Globus pallidus (tissue), 1 donor: ENCODE results near the gene JMJD7.
"Not testable (repeated sequence)": the region's sequence is repeated elsewhere in the genome, so short reads cannot be mapped to it uniquely, and the experiment has no call there.

ENCODE experiments used
- DNase-seq: peaks from one replicate; pipeline ENCODE4 v3.0.0-alpha.2; 2015; ENCODE audit warnings: low spot score

JMJD7 gene

DNA sequence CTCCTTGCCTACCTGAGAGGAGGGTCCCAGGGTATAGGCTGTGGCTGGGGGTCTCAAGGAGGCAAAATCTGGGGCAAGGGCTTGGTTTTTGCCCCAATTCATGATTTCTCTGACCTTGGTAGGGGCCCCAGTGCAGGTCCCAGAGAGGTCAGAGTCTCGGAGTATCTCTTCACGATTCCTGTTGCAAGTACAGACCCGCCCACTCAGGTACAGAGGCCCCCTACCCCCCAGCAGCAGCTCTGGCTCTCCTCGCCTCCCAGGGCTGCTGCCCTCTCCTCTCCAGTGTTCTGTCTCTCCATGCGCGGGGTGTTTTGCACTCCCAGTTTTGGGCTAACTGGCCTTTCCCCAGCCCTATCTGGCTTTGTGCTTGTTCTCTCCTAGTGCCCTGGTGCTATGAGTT is 5.4 kb upstream of the JMJD7 start:
- no peak for DNase-seq

DNA sequence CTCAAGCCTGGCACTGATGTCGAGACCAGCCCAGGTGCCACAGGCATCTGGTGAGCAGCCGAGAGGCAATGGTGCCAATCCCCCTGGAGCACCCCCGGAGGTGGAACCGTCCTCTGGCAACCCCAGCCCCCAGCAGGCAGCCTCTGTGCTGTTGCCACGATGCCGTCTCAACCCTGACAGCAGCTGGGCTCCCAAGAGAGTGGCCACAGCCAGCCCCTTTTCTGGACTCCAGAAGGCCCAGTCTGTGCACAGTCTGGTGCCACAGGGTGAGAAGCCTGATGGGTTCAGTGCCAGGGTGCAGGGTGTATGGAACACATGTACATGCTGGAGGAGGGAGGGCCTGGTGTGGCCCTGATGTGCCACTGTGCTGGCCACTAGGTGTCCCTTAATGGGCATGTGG is 4.9 kb upstream of the JMJD7 start:
- no peak for DNase-seq

DNA sequence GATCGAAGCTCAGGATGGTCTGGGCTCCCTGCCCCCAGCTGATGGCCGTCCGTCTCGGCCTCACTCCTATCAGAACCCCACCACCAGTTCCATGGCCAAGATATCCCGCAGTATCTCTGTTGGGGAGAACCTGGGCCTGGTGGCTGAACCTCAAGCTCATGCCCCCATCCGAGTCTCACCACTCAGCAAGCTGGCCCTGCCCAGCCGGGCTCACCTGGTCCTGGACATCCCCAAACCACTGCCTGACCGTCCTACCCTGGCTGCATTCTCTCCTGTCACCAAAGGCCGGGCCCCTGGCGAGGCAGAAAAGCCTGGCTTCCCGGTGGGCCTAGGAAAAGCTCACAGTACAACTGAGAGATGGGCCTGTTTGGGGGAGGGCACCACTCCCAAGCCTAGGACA is 4.4 kb upstream of the JMJD7 start:
- no peak for DNase-seq

DNA sequence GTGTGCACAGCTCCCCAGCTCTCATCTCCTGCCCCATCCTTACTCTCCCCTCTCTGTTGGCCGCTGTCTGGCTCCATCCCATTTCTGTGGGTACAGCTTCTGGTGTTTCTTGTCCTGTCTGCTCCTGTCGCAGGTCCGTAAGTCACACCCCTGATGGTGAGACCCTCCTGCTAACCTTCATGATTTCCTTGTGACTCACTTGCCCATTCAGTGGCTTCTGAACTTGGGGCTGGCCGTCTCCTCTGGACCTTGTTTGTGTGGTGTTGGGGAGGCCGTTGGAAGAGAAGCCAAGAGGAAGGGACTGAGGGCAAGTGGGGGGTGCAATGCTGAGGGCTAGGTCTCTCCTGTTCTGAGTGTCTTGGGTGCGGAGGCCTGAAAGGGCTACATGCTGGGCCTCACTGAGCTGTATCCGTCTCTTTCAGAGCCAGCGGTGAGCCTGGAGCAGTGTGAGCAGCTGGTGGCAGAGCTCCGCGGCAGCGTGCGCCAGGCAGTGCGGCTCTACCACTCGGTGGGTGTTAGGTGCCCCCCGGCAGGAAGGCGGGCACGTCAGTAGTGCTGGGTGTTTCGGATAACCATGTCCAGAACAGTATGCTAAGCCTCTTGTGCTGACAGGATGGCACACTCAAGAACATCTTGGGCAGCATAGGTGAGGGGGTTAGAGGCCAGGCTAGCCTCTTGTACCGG is 3.7 kb upstream of the JMJD7 start:
- DNase-seq: no peak

DNA sequence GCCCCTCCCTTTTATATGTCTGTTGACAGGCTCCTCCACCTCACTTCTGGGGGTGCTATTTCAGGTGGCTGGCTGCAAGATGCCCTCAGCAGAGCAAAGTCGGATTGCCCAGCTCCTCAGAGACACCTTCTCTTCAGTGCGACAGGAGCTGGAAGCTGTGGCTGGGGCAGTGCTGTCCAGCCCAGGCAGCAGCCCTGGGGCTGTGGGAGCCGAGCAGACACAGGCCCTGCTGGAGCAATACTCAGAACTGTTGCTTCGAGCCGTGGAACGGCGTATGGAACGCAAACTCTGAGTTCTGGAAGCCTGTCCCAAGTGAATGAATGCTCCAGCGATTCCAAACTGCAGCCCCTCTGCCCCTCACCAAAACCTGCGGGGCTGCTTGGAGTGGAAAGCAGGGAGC is 2.7 kb upstream of the JMJD7 start:
- no peak for DNase-seq

DNA sequence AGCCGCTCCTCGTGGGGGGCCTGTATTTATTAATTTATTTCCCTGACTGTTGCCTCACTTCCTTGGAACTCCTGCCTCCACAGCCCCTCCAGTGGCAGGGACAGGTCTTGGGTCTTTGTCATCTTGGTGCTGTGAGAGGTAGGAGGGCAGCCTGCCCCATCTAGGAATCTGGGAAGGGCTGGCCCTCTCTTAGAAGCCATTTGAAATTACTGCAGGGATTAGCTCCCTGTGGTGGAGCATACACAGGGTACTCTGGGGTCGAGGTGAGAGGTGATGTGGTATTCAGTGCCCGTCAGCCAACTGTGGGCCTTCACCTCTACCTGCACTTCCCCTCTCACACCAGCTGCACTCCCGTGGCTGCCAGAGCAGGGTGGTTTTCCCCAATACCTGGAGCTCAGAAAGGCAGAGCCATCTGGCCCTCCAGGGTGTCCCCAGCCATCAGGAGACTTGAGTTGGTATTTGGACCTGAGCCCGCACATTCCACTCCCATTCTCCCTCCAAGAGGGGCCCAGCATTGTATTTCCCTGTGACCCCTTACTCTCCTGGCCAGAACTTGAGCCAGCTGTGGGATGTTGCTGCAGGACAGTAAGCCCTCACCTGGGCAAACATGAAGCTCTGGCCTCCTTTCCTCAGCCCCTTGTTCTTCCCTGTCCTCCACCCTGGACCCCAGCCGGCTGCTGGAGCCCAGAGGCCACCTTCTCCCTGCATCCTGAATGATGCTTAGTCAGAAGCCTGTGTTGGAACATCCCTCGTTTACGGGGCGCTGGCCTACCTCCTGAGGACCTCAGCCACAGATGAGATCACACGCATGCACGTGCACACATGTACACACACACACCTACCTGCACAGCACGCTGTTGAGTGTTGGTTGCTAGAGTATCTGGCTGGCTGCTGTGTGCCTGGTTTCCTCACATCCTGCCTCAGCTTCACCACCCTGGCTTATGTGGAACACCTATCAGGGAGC is 2.0 kb upstream of the JMJD7 start:
- no peak for DNase-seq

DNA sequence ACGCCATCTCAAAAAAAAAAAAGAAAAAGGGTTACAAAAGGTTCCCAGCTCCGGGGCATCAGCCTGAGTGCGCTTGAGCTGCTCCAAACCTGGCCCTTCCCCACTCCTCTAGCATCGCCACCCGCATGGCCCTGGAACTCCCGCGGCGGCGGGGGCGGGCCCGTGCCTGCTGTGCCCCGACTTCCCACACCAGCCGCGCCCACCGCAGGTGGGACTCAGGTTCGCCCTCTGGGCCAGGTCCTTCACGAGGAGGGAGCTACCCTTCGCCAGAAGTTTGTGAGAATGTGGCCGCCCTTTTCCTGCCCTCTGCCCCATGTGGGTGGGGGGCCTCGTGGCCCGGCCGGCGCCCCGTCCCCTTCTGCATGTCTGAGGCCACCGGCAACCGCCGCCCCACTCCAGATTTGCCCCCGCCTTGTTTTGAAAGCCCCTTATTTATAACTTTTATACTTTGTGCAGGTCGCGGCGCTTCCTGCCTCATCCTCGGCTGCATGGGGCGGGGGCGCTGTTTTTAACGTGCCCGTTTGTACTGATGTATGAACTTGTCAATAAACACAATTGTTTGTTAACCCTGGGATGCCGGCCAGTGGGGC is 507 bp upstream of the JMJD7 start:
- DNase-seq: no peak

DNA sequence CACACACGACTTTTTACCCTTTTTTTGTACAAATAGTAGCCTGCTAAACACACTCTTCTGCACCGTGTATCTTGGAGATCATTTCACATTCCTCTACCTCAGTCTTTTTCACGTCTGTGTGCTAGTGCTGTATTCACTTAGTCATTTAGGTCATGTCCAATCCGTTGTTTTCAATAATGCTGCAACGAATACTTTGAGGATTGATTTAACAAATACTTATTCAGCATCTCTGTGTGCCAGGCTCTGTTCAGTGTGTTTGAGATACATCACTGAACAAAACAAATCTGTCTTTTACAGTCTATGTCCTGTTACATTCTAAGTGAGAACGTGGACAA is 882 bp downstream of the JMJD7 start:
- no peak for DNase-seq

DNA sequence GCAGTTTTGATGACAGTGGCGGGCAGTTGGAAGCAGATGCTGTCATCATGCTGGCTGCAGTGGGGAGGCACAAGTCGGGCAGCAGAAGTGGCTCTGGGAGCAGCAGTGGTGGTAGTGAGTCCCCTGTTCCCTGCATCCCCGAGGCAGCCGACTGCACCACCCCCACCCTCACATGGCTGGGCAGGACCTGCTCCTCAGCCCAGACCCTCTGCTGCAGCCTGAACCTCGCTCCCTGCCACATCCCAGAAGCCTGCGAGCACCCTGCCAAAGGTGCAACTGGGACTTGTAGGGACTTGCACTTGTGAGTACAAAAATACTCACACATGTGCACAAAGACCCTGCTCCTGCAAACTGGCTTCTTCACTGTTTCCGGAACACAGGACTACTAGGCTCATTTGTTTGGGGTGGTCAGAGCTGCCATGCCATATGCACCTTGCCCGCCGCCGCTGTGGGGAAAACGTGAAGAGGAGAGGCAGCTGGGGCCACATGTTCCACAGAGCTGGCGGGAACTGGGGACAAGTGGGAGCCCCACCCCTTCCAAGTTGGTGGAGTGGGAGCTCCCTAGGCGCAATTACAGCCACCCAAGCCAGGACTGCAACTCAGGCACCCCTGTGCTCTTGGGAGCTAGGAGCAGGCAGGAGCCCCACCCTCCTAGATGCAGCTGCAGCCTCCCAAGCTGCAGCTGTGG is 2.2 kb downstream of the JMJD7 start:
- no peak for DNase-seq

DNA sequence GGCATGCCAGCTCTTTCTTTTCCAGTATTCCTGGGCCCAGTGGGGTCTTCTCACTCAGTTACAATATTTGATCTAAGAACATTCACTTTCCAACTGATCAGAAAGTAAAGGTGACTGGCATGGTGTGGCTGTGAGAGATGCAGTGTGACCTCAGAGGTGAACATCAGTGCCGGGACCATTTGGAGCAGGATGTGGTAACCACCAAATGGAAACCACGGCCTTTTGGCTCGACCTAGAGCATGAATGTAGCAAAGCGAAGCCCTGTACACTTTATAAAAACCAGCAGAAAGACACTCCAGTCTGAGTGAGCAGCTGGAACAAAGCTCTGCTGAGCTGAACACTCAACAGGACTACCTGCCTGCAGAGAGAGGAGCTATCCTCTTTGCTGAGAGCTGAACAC is 3.4 kb downstream of the JMJD7 start:
- DNase-seq: not testable (repeated sequence)

DNA sequence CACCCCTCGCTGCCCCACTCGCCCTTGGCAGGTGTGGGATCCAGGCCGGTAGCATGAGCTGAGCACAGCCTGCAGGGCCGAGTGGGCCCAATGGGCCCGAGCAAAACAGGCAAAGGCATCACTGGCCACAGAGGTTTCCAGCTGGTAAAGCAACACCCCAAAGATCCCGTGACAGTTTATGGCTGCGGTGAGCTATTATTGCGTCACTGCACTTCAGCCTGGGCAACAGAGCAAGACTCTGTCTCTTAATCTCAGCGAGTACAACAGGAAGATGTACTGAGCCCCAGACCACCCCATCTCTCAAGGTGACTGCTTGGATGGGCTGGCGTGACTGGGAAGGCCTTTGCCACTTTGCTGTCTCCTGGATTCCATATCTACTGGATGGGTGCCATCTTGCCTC is 4.3 kb downstream of the JMJD7 start:
- DNase-seq: no peak

DNA sequence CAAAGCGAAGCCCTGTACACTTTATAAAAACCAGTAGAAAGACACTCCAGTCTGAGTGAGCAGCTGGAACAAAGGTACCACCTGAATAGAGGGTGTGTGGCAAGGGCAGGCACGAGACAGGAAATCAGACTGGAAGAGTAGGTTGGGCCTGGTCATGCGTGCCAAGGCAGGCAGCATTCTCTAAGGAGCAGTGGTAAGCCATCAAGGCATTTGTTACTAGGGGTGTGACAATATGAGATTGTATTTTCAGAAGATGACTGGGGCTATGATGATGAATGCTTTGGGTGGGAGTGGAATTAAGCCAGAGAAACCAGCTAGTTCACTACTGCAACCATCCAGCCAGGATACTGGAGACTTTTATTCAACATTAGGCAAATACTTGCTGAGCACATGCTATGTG is 5.0 kb downstream of the JMJD7 start:
- DNase-seq: no peak

DNA sequence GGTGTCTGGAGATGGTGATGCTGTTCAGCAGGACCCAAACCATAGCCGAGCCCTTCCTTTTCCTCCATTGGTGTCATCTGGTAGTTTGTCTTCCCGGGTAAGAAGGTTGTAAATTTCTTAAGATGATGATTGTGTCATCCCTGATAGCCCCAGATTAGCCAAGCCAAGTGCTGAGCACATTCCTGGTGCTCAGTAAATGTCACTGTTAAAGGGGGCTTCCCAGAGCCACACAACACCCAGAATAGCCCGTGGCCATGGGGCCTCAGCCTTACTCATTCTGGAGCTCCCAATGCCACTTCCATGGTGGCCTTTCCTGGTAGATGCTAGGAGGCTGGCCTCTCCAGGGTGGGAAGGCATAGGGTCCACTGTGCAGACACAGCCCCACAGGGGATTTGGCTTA is 6.2 kb downstream of the JMJD7 start:
- no peak for DNase-seq

DNA sequence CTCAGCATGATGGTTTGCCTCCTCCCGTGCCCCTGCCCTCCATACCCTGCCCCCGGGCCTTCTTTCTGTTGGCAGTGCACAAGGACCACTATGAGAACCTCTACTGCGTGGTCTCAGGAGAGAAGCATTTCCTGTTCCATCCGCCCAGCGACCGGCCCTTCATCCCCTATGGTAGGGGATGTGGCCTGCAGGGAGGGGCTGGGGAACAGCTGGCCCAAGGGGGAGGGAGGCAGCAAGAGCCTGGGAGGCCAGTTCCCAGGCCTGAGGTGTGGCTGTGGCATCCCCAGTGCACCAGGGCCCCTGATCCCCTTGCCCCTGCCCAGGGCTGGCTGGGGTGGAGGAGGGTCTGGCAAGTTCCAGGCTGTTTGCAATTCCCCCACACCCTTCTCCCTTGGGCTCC is 8.2 kb downstream of the JMJD7 start:
- DNase-seq: no peak

DNA sequence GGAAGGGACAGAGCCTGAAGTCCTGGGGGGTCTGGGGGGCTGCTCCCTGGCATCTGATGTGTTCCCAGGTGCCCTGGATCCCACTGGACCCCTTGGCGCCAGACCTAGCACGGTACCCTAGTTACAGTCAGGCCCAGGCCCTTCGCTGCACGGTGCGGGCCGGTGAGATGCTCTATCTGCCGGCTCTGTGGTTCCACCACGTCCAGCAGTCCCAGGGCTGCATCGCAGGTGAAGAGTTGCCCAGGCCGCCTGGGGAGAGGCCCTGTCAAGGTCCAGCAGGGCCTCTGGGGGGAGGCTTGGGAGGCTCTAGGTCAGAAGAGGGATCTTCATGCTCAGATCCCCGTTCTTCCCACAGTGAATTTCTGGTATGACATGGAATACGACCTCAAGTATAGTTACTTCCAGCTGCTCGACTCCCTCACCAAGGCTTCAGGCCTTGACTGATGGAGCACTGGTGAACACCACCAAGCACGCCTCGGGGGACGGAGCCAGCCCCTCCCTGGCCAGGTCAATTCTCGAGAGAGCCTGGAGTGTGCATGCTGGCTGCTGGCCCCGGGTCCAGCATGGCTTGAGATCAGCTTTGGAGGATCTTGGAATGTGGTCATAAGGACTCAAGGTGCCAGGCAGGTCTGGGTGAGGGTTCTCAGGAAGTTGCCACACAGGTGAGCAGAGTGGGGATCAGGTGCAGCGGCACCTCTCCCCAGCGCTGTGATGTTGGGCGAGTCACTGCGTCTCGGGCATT is 9.0 kb downstream of the JMJD7 start:
- no peak for DNase-seq

DNA sequence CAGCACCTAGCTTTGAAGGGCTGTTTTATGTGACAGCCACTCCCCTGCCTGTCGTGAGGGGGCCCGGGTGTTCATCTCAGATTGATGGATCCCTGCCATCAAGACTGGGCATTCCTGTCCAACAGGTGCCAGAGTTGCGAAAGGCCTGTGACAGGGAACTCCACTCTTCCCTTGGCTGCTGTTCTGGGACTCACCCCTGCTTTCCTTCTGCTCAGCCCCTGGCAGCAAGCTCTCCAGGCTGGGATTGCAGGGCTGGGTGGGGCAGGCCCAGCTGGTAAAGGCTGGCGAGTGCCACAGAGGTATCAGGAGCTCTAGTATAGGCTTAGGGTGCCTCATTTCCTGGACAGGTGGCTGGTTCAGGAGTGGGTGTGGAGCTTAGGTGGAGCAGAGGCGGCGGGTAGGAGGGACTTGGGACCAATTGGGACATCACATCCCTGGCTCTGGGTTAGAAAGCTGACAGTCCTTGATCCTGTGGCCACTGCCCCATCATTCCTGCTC is 10.6 kb downstream of the JMJD7 start, which contains the start of gene PLA2G4B:
PLA2G4B (plus strand) TSS at position 448 of the 498 bp plus-strand sequence. CDS start 67 bp downstream, outside the sequence.
- no peak for DNase-seq

DNA sequence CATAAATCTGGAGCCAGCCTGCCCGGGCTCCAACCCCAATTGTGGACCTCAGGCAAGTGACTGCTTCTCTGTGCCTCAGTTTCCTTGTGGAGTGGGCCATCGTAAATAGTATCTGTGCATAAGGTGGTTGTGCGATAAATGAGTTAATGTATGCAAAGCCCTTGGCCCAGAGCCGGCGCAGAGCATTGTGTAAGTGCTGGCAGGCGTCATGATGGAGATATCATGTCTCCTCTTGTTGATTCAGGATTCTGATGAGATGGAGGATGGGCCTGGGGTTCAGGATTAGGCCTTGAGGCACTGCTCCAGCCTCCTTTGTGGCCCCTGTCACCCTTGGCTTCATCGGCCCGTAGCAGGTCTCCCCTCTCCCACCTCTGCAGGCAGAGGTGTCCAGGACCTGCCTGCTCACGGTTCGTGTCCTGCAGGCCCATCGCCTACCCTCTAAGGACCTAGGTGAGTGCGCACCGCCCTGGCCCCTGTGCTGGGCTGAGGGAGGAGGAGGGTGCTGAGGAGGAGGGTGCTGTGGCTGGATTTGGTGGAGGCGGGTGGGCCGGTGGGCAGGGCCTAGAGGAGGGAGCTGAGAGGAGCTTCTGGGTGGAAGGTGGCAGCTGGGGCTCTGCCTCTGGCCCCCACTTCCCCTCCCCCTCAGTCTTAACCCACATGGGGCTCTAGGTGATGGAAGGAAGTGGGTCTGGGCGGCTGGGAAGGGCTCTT is 12.0 kb downstream of the JMJD7 start:
- no peak for DNase-seq

DNA sequence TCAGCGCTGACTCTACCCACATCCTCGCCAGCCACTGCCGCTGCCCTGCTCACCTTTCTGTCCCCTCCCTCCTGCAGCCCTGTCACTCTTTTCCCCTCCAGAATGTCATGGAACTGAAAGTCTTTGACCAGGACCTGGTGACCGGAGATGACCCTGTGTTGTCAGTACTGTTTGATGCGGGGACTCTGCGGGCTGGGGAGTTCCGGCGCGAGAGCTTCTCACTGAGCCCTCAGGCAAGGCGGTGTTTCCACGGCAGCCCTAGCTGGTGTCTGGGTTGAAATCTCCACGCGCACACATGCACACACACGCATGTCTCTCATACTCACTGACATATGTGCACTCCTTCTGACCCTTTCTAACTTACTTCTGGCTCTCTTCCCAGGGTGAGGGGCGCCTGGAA is 12.8 kb downstream of the JMJD7 start:
- DNase-seq: no peak

DNA sequence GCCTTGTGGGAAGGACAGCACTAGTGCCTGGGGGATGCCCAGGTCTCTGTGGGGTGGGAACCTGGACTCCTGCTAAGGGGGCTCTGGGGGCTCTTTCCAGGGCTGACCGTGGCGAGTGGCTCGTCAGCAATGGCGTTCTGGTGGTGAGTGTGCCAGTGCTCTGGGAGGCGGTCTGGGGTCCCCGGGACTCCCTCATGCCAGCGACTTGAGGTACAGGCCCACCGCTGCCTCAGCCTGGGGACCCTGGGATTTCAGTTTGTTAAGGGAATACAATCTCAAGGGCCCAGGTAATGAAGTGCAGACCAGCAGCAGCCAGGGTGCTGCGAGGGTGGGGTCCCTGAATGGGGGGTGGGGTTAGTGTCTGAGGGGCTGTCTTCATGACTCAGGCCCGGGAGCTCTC is 13.2 kb downstream of the JMJD7 start:
- DNase-seq: no peak

DNA sequence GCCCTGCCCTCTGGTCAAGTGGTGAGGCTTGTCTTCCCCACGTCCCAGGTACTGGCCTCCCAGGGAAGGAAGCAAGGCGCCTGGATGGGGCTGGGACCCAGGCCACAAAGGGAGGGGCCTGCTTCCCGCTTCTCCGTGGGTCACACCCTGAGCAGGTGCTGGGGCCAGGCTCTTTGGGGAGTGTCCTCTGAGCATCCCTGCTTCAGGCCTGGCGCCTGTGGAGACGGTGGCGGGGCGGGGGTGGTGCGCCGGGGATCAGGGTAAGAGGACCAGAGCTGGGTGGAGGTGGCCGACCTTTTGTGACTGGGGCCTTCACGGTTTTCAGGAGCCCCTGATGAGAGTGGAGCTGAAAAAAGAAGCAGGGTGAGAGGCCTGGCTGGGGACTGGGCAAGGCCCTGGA is 14.3 kb downstream of the JMJD7 start:
- no peak for DNase-seq

DNA sequence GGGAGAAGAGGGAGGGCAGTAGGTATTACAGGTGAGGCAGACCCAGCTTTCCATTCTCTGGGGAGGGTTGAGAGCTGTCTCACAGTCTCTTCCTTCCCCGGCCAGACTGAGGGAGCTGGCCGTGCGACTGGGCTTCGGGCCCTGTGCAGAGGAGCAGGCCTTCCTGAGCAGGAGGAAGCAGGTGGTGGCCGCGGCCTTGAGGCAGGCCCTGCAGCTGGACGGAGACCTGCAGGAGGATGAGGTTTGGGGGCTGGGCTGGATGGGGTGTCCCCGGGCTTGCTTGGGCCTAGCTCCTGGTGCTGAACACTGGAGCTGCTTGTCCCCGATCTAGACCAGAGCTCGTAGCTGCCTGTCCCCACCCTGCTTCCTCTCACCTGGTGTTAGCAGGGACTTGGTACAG is 15.7 kb downstream of the JMJD7 start:
- DNase-seq: no peak
